WTC11 (cell line): ENCODE results near the gene USP48. TPM values are rescaled to one million over a fixed set of nuclear protein-coding genes. Genes with fewer than 3 reads are reported as not detected.

Experiments used
- AFF4 ChIP-seq: sonication (generic); formaldehyde crosslinking; IDR thresholded peaks from 2 replicates; pipeline ENCODE4 v1.8.1; 2023; ENCODE audit warnings: mild to moderate bottlenecking, missing genetic modification reagents, borderline replicate concordance
- AR ChIP-seq: fragments of 250-450 bp; sonication (Bioruptor Pico); IDR thresholded peaks from 2 replicates; pipeline ENCODE4 v1.9.0; 2021; ENCODE audit warnings: mild to moderate bottlenecking
- ATF1 ChIP-seq: sonication (generic); formaldehyde crosslinking; IDR thresholded peaks from 2 replicates; pipeline ENCODE4 v1.8.1; 2023; ENCODE audit warnings: mild to moderate bottlenecking, moderate library complexity, missing genetic modification reagents
- CBFB ChIP-seq: sonication (generic); formaldehyde crosslinking; IDR thresholded peaks from 2 replicates; pipeline ENCODE4 v1.8.1; 2022; ENCODE audit warnings: mild to moderate bottlenecking, low read depth, missing genetic modification reagents
- CDX4 ChIP-seq: fragments of 250-450 bp; sonication (Bioruptor Pico); IDR thresholded peaks from 2 replicates; pipeline ENCODE4 v1.9.0; 2021; ENCODE audit warnings: moderate library complexity, mild to moderate bottlenecking, inconsistent platforms, borderline replicate concordance
- E2F5 ChIP-seq: sonication (generic); formaldehyde crosslinking; IDR thresholded peaks from 2 replicates; pipeline ENCODE4 v1.8.1; 2022; ENCODE audit warnings: mild to moderate bottlenecking, moderate library complexity, missing genetic modification reagents
- ELF4 ChIP-seq: sonication (generic); formaldehyde crosslinking; IDR thresholded peaks from 2 replicates; pipeline ENCODE4 v1.8.1; 2022; ENCODE audit warnings: low read depth, mild to moderate bottlenecking, moderate library complexity, missing genetic modification reagents
- ESRRA ChIP-seq: sonication (generic); formaldehyde crosslinking; IDR thresholded peaks from 2 replicates; pipeline ENCODE4 v1.8.1; 2022; ENCODE audit warnings: mild to moderate bottlenecking, missing genetic modification reagents, borderline replicate concordance
- FOXK1 ChIP-seq: sonication (generic); formaldehyde crosslinking; IDR thresholded peaks from 2 replicates; pipeline ENCODE4 v1.8.0; 2022; ENCODE audit warnings: mild to moderate bottlenecking, moderate library complexity, missing genetic modification reagents
- FOXP4 ChIP-seq: sonication (generic); formaldehyde crosslinking; IDR thresholded peaks from 2 replicates; pipeline ENCODE4 v1.8.0; 2022; ENCODE audit warnings: mild to moderate bottlenecking, missing genetic modification reagents
- GABPB1 ChIP-seq: sonication (generic); formaldehyde crosslinking; IDR thresholded peaks from 2 replicates; pipeline ENCODE4 v1.8.1; 2023; ENCODE audit warnings: mild to moderate bottlenecking, missing genetic modification reagents
- HMGA2 ChIP-seq: fragments of 250-450 bp; sonication (Bioruptor Pico); IDR thresholded peaks from 2 replicates; pipeline ENCODE4 v1.4.0; 2021; ENCODE audit warnings: mild to moderate bottlenecking, moderate library complexity
- JAZF1 ChIP-seq: fragments of 250-450 bp; sonication (Bioruptor Pico); IDR thresholded peaks from 2 replicates; pipeline ENCODE4 v1.9.0; 2021; ENCODE audit warnings: moderate library complexity, mild to moderate bottlenecking, inconsistent platforms
- KAT7 ChIP-seq: sonication (generic); formaldehyde crosslinking; IDR thresholded peaks from 2 replicates; pipeline ENCODE4 v1.8.1; 2023; ENCODE audit warnings: missing genetic modification reagents, mild to moderate bottlenecking, borderline replicate concordance
- OVOL2 ChIP-seq: fragments of 250-450 bp; sonication (Bioruptor Pico); IDR thresholded peaks from 2 replicates; pipeline ENCODE4 v1.9.0; 2021; ENCODE audit warnings: mild to moderate bottlenecking, borderline replicate concordance
- TCF7 ChIP-seq: sonication (generic); formaldehyde crosslinking; IDR thresholded peaks from 2 replicates; pipeline ENCODE4 v1.8.0; 2022; ENCODE audit warnings: mild to moderate bottlenecking, low read depth, missing genetic modification reagents, moderate library complexity
- USF2 ChIP-seq: sonication (generic); formaldehyde crosslinking; IDR thresholded peaks from 2 replicates; pipeline ENCODE4 v1.8.1; 2023; ENCODE audit warnings: mild to moderate bottlenecking, missing genetic modification reagents, moderate library complexity
- ZBTB43 ChIP-seq: sonication (generic); formaldehyde crosslinking; IDR thresholded peaks from 2 replicates; pipeline ENCODE4 v1.8.1; 2023; ENCODE audit warnings: mild to moderate bottlenecking, missing genetic modification reagents
- ZMAT4 ChIP-seq: fragments of 250-450 bp; sonication (Bioruptor Pico); IDR thresholded peaks from 2 replicates; pipeline ENCODE4 v1.9.0; 2021; ENCODE audit warnings: mild to moderate bottlenecking
- ZNF232 ChIP-seq: sonication (generic); formaldehyde crosslinking; IDR thresholded peaks from 2 replicates; pipeline ENCODE4 v1.8.0; 2022; ENCODE audit warnings: mild to moderate bottlenecking, missing genetic modification reagents
- ZNF263 ChIP-seq: sonication (generic); formaldehyde crosslinking; IDR thresholded peaks from 2 replicates; pipeline ENCODE4 v1.8.1; 2022; ENCODE audit warnings: low read depth, mild to moderate bottlenecking, moderate library complexity, missing genetic modification reagents
- ZNF425 ChIP-seq: fragments of 250-450 bp; sonication (Bioruptor Pico); conservative IDR thresholded peaks from 2 replicates; pipeline ENCODE4 v1.9.0; 2021; ENCODE audit warnings: mild to moderate bottlenecking
- total RNA-seq: library from RNA; stranded (reverse); gene quantifications from 3 replicates; pipeline ENCODE4 v1.2.3, GENCODE V29; 2021

USP48 gene
- total RNA-seq, 1 experiment from 2014 or later: 86.9 TPM

- TF ChIP-seq USF2 (CRISPR knock-in tag) (peak; percentile 93), ATF1 (no peak), ELF4 (no peak), ZNF263 (CRISPR knock-in tag) (no peak), ESRRA (CRISPR knock-in tag) (no peak), FOXP4 (CRISPR knock-in tag) (0 out of 2 replicates have a peak, but pooled peaks have one; percentile 27), FOXK1 (CRISPR knock-in tag) (no peak), CDX4 (CRISPR knock-in tag) (no peak), HMGA2 (no peak), KAT7 (CRISPR knock-in tag) (0 out of 2 replicates have a peak, but pooled peaks have one; percentile 27), ZBTB43 (CRISPR knock-in tag) (no peak), CBFB (CRISPR knock-in tag) (no peak), AFF4 (CRISPR knock-in tag) (no peak), E2F5 (peak; percentile 12; the same call in 1 of the 2 replicates), ZMAT4 (no peak), ZNF232 (CRISPR knock-in tag) (no peak; the same call in 1 of the 2 replicates), JAZF1 (CRISPR knock-in tag) (no peak), OVOL2 (CRISPR knock-in tag) (no peak), TCF7 (CRISPR knock-in tag) (peak; percentile 26; the same call in 1 of the 2 replicates), ZNF425 (no peak), AR (0 out of 2 replicates have a peak, but pooled peaks have one; percentile 21), GABPB1 (peak; percentile 80)
Measured at GRCh38 chr1:21669258-21670058, 113.5 kb downstream of the USP48 start, which contains the start of gene RAP1GAP (continued).
